Measurements from ENCODE around the gene DIS3L2.

Gene DIS3L2

GRCh38 chr2:232238108-232238507 is 276.6 kb downstream of the DIS3L2 start:
- no peak overlapping the region for H3K27ac ChIP-seq
- TF ChIP-seq ZFX (IDR thresholded peaks at IDR 0.05; ENCODE audit: borderline replicate concordance) = no peak
- no peak for TF ChIP-seq CTCF (IDR thresholded peaks at IDR 0.05)

- TF ChIP-seq CTCF (IDR thresholded peaks at IDR 0.05) (no peak), ZFX (IDR thresholded peaks at IDR 0.05; ENCODE audit: borderline replicate concordance) (no peak)
- H3K27ac ChIP-seq = no peak overlapping the region
Measured at GRCh38 chr2:232238596-232238995, 277.1 kb downstream of the DIS3L2 start.

- TF ChIP-seq ZFX (IDR thresholded peaks at IDR 0.05; ENCODE audit: borderline replicate concordance) (no peak), CTCF (IDR thresholded peaks at IDR 0.05) (no peak)
- H3K27ac ChIP-seq = no peak overlapping the region
Measured at GRCh38 chr2:232239951-232240681, 278.6 kb downstream of the DIS3L2 start.

DNA sequence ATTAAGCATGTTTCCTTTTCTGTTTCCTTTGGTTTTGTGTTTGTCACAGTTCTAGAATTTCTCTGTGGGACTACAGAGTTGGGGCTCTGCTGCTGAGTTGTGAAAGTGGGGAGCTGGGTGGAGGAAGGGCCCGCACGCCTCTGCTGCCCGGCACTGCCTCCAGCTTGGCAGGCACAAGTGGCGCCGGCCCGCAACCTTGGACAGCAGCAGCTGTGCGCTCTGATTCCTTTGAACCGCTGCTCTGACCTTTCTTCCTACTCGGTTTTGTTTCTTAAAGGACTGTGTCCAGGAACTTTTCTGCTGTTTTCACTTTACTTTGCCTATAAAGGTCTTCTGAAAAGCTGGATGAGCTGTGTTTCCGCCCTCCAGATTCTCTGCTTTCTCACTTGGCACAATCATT is 279.4 kb downstream of the DIS3L2 start:
- no peak overlapping the region for H3K27ac ChIP-seq
- TF ChIP-seq CTCF (IDR thresholded peaks at IDR 0.05) = no peak
- no peak for TF ChIP-seq ZFX (IDR thresholded peaks at IDR 0.05; ENCODE audit: borderline replicate concordance)

GRCh38 chr2:232242316-232242715 is 280.8 kb downstream of the DIS3L2 start:
- TF ChIP-seq ZFX (IDR thresholded peaks at IDR 0.05; ENCODE audit: borderline replicate concordance) = no peak
- TF ChIP-seq CTCF (IDR thresholded peaks at IDR 0.05) = no peak

GRCh38 chr2:232245111-232245510 is 283.6 kb downstream of the DIS3L2 start:
- H3K27ac ChIP-seq = no peak overlapping the region
- TF ChIP-seq ZFX (IDR thresholded peaks at IDR 0.05; ENCODE audit: borderline replicate concordance) (no peak), CTCF (IDR thresholded peaks at IDR 0.05) (no peak)

More at GRCh38 chr2:232242316-232242715, 280.8 kb downstream of the DIS3L2 start:
- H3K27ac ChIP-seq = no peak overlapping the region

GRCh38 chr2:232246245-232246644 is 284.7 kb downstream of the DIS3L2 start:
- no peak for TF ChIP-seq CTCF (IDR thresholded peaks at IDR 0.05)
- no peak overlapping the region for H3K27ac ChIP-seq
